GM21423 (cell line): ENCODE measurements around the gene ACD.

Source experiments
- ATAC-seq: cut with Tn5 transposase; IDR thresholded peaks from one replicate; pipeline ENCODE4 v1.9.1; 2021; ENCODE audit warnings: mild to moderate bottlenecking, moderate library complexity; ENCODE audit not compliant: unreplicated experiment

The ACD gene

GRCh38 chr16:67676516-67676915, 16.5 kb upstream of the ACD start:
- no peak for ATAC-seq

GRCh38 chr16:67675999-67676398, 15.9 kb upstream of the ACD start:
- no peak for ATAC-seq

GRCh38 chr16:67675579-67675935, 15.5 kb upstream of the ACD start:
- no peak for ATAC-seq

GRCh38 chr16:67674851-67675578, 15.0 kb upstream of the ACD start:
- no peak for ATAC-seq

GRCh38 chr16:67673712-67674580, 13.9 kb upstream of the ACD start:
- ATAC-seq = no peak

GRCh38 chr16:67672739-67673662, 12.9 kb upstream of the ACD start:
- ATAC-seq = no peak

GRCh38 chr16:67672306-67672705, 12.2 kb upstream of the ACD start:
- no peak for ATAC-seq

- no peak for ATAC-seq
Observed at GRCh38 chr16:67669499-67670101, 9.5 kb upstream of the ACD start.

- no peak for ATAC-seq
Observed at GRCh38 chr16:67668495-67669157, 8.6 kb upstream of the ACD start.

GRCh38 chr16:67667817-67668494, 7.9 kb upstream of the ACD start:
- ATAC-seq = peak; percentile 72

- no peak for ATAC-seq
Observed at GRCh38 chr16:67667453-67667816, 7.4 kb upstream of the ACD start.

- ATAC-seq = peak; percentile 65
Observed at GRCh38 chr16:67666559-67667452, 6.7 kb upstream of the ACD start, which contains the start of the genes C16orf86 and ENKD1. C16orf86 (plus strand) TSS chr16:67666814; CDS start chr16:67666971, 157 bp downstream. ENKD1 (minus strand) TSS chr16:67666750; CDS start chr16:67666442, 308 bp downstream.

- ATAC-seq = no peak
Observed at GRCh38 chr16:67666032-67666551, 6.0 kb upstream of the ACD start.

- ATAC-seq = no peak
Observed at GRCh38 chr16:67665598-67665997, 5.5 kb upstream of the ACD start.

GRCh38 chr16:67664871-67665270, 4.8 kb upstream of the ACD start:
- ATAC-seq = no peak

- ATAC-seq = no peak
Observed at GRCh38 chr16:67664258-67664657, 4.2 kb upstream of the ACD start.

GRCh38 chr16:67663877-67664222, 3.8 kb upstream of the ACD start:
- ATAC-seq = no peak

- ATAC-seq = no peak
Observed at GRCh38 chr16:67663151-67663876, 3.3 kb upstream of the ACD start.
